G401 (cell line): ENCODE measurements around the gene SH3GL1. TPM values are rescaled to one million over a fixed set of nuclear protein-coding genes. Genes with fewer than 3 reads are reported as not detected.
"Not testable (repeated sequence)": the region's sequence is repeated elsewhere in the genome, so short reads cannot be mapped to it uniquely, and the experiment has no call there.

Source experiments
- DNase-seq: peaks from one replicate; pipeline ENCODE4 v3.0.0-alpha.2; 2015; ENCODE audit warnings: low spot score
- in situ Hi-C: cut with HindIII; loops from 2 replicates; pipeline ENCODE4 v1.10.0; 2016; ENCODE audit warnings: low sequenced_read_pairs, mixed read lengths
- total RNA-seq: library from RNA; depleted of rRNA; stranded (reverse); fragments of >200 nt; shearing (Covaris generic); gene quantifications from 2 replicates; pipeline ENCODE4 v1.2.3, GENCODE V29; 2014

SH3GL1 gene
- total RNA-seq, 1 experiment from 2014 or later: 109 TPM

DNA sequence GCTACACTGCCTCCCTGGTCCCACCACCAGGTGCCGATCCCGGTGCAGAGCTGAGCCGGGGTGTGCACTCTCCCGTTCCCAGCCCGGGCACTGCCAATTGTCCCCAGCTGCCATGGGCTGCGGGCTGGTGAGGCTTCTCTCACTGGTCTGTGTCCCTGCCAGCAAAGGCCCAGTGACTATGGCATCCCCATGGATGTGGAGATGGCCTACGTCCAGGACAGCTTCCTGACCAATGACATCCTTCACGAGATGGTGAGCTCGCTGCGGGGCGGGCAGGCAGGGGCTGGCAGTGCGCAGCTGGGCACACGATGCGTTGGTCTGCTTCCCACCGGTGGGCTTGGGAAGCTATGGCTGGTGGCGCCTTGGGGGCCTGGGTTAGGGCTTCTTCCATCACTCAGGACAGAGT lies 42.4 kb downstream of the SH3GL1 start:
- in situ Hi-C loops: no loop called here
- DNase-seq: peak; percentile 41

DNA sequence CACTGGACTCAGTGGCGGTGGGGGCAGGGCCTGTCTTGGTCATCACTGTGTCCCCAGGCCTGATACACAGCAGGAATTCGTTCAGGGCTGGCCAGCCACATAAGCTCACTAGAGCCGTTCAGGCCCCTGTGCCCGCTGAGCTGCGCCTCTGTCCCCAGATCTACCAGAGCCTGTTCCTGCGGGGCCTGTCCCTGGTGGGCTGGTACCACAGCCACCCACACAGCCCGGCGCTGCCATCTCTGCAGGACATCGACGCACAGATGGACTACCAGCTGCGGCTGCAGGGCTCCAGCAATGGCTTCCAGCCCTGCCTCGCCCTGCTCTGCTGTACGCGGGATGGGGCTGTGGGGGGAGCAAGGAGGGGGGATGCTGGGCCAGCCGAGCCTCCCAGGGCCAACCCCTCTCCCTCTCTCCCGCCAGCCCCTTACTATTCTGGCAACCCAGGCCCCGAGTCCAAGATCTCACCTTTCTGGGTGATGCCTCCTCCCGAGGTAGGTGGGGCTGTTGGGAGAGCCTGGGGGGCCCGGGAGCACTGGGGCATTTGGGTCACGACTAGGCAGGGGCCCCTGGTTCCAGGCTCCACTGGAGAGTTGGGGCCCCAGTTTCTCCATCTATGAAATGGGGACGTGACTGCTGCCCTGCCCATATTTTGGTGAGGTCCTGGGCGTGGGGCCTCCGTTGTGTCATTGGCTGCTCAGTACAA lies 43.1 kb downstream of the SH3GL1 start:
- DNase-seq: peak; percentile 51
- in situ Hi-C loops: no loop called here

DNA sequence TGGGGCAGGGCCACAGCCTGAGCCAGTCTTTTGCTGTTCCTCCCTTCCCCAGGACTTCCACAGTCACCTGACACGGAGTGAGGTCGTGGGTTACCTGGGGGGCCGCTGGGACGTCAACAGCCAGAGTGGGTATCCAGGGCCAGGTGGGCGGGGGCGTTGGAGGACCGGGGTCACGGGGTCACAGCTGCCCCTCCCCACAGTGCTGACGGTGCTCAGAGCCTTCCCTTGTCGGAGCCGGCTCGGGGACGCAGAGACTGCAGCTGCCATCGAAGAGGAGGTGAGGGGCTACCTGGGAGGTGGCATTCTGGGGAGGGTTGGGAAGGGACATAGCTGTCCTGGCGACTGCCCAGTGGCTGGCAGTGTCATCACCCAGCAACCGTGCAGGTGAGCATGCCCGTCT lies 45.5 kb downstream of the SH3GL1 start:
- in situ Hi-C loops: no loop called here
- no peak for DNase-seq

DNA sequence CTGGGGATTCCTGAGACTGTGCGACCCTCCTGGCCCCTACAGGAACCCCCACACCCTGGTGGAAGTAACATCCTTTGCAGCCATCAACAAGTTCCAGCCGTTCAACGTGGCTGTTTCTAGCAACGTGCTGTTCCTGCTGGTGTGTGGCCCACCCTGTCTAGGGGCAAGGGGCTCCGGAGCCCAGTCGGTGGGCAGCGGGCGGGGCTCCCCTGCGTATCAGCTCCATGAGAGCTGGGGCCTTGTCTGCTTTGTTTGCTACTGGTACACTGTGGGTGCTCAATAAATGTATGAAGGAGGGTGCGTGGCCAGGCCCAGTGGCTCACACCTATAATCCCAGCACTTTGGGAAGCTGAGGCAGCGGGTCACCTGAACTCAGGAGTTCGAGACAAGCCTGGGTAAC lies 46.1 kb downstream of the SH3GL1 start:
- no peak for DNase-seq
- in situ Hi-C loops: no loop called here

DNA sequence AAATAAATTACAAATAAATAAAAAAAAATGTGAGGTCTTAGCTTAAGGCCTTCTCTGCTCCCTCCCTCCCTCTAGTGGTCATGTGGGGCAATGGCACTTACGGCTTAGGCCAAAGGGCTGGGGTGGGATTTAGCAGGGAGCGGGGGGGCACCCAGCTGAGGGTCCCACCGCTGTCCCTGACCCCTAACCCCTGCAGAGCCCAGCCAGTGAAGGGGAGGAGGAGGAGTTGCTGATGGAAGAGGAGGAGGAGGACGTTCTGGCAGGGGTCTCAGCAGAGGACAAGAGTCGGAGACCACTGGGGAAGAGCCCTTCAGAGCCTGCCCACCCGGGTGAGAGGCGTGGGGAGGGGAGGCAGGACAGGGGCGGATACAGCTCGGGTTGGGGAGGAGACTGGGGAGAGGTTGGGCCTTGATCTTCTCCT lies 47.6 kb downstream of the SH3GL1 start:
- in situ Hi-C loops: no loop called here
- peak; percentile 62 for DNase-seq

DNA sequence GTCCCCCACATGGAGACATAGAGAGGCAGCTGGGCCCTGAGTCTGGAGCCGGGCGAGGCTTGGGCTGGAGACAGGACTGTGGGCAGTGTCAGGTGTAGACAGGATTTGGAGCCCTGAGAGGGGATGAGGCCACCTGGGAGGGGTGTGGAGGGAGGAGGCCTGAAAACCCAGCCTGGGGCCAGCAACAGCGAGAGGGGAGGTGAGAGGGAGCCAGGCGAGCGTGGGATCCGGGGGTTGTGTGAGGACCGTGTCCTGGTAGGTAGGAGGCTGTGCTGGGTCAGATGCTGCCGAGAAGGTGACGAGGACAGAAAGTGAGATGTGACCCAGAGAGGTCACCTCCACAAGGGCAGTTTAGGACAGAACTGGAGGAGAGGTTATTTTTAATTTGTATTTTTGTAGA lies 49.6 kb downstream of the SH3GL1 start:
- in situ Hi-C loops: no loop called here
- no peak for DNase-seq

DNA sequence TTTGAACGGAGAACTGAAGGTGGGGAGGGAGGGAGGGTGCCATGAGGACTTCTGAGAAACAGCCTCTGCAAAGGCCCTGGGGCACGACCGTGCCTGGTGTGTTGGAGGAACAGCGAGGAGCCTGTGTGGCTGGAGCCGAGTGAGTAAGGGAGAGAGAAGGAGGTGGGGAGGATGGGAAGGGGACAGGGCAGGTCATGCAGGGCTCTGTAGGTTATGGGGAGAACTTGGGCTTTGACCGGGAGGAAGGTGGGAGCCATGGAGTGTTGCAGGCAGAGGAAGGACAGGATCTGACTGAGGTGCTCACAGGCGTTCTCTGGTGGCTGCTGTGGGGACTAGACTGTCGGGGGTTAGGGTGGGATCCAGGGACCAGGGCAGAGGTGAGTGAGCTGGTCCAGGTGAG lies 50.2 kb downstream of the SH3GL1 start:
- in situ Hi-C loops: no loop called here
- no peak for DNase-seq

DNA sequence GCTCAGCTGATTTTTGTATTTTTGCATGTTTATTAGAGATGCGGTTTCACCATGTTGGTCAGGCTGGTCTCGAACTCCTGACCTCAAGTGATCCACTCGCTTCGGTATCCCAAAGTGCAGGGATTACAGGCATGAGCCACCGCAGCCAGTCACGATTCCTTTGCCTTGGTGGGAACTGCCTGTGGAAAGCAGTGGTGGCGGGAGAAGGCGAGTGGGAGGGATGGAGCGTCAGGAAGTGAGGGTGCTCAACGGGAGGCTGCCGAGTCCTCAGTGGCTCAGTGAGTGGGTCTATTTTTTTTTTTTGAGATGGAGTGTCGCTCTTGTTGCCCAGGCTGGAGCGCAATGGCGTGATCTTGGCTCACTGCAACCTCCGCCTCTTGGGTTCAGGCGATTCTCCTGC lies 51.1 kb downstream of the SH3GL1 start:
- DNase-seq, in situ Hi-C loops: not testable (repeated sequence)

DNA sequence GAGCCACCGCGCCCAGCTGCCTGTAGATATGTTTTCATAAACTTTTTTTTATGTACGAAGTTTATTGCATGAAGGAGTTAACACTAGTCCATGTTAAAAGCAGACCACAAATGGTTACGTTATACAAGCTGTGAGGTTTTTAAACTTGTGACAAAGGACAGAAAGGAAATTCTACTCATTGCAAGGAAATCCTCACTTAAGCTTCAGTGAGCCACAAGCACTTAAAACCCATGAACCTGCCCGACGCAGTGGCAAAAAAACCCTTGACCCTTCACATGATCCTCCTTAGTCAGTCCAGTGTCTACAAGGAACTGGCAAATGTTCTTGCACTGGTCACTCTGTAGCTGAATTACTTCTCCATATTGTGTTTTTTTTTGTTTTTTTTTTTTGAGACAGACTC lies 52.8 kb downstream of the SH3GL1 start:
- in situ Hi-C loops: no loop called here
- no peak for DNase-seq

DNA sequence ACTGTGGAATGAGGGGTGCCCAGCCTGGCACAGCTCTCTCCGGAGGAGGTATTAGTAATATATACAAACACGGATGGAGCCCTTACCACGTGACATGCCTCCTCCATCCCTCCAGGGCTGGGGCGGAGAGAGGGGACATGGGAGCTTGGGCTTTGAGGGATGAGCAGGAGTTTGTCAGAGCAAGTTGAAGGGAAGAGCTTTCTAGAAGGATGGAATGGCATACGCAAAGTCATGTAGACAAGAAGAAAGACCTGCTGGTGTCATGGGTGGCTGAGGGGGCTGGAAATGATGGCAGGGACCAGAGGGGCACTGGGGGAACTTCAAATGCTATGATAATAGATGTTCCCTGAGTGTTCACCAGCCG lies 54.3 kb downstream of the SH3GL1 start:
- no peak for DNase-seq
- in situ Hi-C loops: no loop called here

DNA sequence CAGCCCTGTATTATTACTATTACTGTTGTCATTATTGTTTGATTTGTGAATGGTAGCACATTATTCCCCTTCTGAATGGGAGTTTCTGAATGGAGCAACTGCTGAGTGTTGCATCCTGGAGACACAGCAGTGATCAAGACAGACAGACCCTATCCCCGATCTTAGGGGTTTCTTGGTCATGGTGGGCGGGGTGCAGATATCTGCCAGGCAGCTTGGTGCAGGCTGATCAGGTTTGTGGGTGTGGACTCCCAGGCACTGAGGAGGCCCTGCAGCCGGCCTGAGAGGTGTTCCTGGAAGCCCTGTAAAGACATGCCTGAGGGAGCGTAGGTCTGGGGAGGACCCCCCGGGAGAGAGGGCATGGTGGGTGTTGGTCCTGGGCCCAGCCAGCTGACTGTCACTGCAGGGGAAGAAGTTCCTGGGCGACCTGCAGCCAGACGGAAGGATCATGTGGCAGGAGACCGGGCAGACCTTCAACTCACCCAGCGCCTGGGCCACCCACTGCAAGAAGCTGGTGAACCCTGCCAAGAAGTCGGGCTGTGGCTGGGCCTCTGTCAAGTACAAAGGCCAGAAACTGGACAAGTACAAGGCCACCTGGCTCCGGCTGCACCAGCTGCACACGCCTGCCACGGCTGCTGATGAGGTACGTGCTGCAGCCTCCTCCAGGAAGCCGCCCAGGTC lies 54.9 kb downstream of the SH3GL1 start:
- DNase-seq: no peak
- in situ Hi-C loops: no loop called here

DNA sequence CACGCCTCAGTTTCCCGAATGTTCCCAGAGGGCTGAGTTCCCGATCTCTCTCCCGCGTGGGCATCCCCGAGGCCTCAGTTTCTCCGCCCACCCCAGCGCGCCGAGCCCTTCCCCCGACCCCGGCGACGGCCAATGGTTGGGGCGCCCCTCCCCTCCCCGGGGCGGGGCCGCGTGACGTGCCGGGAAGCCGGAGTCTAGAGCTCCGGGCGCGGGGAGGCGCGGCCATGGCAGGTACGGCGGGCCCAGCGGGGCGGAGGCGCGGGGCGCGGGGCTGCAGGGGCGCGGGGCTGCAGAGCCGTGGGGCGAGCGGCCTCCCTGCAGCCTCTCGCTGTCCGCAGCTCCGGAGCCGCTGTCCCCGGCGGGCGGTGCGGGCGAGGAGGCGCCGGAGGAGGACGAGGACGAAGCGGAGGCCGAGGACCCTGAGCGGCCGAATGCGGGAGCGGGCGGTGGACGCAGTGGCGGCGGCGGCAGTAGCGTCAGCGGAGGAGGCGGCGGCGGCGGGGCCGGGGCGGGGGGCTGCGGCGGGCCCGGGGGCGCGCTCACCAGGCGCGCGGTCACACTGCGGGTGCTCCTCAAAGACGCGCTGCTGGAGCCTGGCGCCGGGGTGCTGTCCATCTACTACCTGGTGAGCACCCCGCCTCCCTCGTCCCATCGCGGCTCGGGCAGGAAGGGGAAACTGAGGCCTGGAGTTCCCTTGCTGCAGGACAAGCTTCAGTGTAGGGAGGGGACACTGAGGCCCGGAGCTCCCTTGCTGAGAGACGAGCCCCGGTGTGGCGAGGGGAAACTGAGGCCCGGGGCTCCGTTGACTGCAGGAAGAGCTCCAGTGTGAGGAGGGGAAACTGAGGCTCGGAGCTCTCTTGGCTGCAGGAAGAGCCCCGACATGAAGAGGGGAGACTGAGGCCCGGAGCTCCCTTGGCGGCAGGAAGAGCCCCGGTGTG lies 56.7 kb downstream of the SH3GL1 start, which contains the start of gene MPND:
TSS of gene MPND (plus strand) at position 193 of the 938 bp plus-strand sequence. CDS start at position 225, 32 bp downstream.
- in situ Hi-C loops: no loop called here
- DNase-seq: peak; percentile 90

DNA sequence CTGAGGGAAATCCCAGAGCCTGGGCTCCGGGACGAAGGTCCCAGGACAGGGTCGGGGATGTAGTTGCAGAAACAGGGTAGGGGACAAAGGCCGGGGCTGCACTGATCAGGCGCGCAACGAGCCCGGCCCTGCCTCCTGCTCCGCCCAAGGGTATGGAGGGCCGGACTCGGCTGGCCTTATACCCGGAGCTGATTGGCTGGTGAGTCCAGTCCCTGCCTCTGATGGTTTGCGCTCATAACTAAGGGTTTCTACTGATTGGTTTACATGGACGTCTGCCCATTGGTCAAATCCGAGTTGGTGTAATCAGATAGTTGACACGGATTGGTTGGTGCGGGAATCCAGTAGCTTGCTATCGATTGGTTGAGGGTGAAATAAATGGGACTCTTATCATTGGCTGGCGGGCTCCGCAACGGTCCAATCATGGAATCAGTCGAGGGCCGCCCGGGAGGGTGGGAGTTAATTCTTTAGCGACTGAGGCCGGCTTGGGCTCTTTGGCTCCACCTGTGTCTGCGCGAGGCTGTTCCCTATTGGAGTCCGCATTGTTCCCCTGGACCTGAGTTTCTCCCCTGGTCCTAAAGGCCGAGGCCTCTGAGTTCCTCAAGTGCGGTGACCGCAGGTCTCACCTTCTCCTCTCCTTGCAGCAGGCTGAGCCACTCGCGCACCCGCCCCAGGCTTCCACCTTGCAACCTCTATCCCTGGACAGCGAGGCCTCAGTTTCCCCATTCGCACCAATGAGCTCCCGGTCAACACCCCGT lies 57.6 kb downstream of the SH3GL1 start:
- peak; percentile 100 for DNase-seq
- in situ Hi-C loops: no loop called here

DNA sequence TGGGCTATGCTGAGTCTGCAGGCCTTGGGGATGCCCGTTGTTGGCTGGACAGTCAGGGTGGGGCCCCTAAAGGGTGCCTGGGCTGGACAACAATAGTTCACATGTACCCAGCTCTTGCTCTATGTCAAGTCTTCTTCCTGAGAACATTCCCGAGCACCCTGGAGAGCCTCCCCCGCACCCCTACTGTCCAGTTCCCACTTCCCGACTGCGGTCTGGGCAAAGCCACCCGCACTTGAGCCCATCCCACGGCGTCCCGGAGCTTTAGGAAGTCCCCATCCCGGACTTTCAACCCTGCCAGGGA lies 58.1 kb downstream of the SH3GL1 start:
- in situ Hi-C loops: no loop called here

DNA sequence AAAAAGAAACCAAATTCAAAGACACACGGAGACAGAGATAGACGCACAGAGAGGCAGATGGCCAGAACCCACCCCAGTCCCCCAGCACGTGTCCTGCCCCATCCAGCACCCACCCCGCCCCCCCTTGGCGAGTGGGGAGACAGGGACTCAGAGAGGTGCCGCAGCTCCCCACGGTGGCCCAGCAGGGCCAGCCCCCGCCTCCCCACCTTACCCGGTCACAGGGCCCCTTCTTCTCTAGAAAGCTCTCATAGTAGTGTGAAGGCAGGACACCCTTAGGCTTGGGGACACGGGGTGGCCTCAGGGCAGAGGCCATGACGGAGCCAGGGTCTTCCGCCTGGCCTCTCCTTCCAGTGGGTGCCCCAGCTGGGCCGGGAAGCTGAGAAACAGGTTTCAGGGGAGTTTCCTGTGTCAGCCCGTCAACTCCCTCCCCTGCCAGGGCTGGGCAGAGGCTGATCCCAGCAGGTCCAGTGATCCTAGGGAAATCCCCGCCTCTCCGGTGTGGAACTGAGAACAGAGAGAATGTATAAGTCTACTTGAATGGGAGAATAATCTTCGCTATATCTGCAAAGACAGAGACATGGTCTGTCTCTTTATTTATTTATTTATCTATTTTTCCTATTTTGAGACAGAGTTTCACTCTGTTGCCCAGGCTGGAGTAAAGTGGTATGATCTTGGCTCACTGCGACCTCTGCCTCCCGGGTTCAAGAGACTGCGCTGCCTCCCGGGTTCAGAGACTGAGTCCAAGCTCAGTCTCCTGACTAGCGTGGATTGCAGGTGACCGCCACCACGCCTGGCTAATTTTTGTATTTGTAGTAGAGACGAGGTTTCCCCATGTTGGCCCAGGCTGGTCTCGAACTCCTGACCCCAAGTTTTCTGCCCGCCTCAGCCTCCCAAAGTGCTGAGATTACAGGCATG lies 61.6 kb downstream of the SH3GL1 start, which contains the start of gene STAP2:
TSS of gene STAP2 (minus strand) at position 387 of the 915 bp plus-strand sequence. CDS start at position 313, 74 bp downstream.
- DNase-seq: no peak

More for the DNA sequence above, 58.1 kb downstream of the SH3GL1 start:
- DNase-seq: no peak

DNA sequence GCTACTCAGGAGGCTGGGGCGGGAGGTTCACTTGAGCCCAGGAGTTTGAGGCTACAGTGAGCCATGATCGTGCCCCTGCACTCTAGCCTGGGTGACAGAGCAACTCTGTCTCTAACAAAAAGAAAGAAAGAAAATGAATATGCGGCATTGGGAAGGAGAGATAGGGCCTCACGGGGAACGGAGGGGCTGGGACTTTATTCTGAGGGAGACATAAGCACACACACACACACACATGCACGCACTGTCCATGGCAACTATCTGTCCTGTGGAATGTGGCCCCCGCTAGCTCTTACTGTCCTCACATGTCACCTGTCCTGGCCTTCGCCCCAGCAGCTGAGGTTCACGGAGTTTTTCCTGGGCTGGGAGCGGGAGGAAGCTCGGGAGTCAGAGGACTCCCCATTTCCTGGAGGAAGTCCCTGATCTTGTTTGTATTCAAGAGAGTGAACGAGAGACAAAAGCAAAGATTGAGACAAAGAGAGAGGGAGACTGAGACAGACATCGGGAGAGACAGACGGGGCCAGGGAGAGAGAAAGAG lies 62.4 kb downstream of the SH3GL1 start:
- in situ Hi-C loops: no loop called here
- DNase-seq: no peak

More for the DNA sequence above, 61.6 kb downstream of the SH3GL1 start, which contains the start of gene STAP2:
- in situ Hi-C loops: no loop called here

DNA sequence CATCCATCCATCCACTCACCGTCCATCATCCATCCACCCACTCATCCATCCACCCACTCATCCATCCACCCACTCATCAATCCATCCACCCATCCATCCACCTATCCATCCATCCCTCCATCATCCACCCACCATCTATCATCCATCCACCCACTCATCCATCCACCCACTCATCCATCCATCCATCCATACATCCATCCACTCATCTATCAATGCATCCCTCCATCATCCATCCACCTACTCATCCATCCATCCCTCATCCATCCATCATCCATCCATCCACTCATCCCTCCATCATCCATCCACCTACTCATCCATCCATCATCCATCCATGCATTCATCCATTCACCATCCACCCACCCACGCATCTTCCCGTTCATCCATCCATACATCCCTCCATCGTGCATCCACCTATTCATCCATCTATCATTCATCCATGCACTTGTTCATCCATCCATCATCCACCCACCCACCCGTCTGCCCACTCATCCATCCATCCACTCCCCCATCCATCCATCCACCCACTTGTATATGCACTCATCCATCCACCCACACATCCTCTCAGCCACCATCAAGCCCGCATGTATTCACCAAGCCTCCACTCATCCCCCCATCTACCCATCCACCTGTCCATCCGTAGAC lies 65.3 kb downstream of the SH3GL1 start:
- in situ Hi-C loops: no loop called here
- DNase-seq: no peak
